ENCODE measurements around the gene SLAMF1.

DNA sequence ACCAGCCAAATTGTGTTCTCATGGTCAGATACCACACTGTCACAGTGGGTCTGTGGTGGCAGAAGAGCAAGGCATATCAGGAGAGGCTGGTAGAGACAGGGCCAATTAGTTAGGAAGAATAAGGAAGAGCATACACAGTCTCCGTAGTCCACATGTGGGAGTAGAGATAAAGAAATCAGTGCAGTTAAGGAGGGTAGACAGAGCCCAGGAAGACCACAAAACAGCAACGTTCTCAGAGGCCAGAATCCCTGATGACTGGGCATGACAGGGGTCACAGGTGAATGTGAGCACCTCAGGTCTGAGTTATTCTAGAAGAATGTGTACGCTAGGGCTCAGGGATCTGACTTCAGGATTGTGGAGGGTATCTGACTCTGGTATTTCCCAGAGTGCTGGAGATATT is 33.0 kb upstream of the SLAMF1 start:
- TF ChIP-seq GATA2 (IDR thresholded peaks at IDR 0.05; ENCODE audit: low read depth, low read length): no peak
- TF ChIP-seq GATA3 (IDR thresholded peaks at IDR 0.05; ENCODE audit: low read depth, low read length): no peak
